OCI-LY7 (cell line): ENCODE results near the gene TMEM115.

Experiments
- CTCF ChIP-seq: fragments of 200-600 bp; sonication (generic); conservative IDR thresholded peaks from 2 replicates; pipeline ENCODE4 v1.5.1; 2014; ENCODE audit warnings: mild to moderate bottlenecking, antibody characterized with exemption, low read length, moderate library complexity, mixed read lengths
- EZH2phosphoT487 ChIP-seq: fragments of 200-600 bp; sonication (generic); IDR thresholded peaks from 2 replicates; pipeline ENCODE4 v1.6.1; 2018; ENCODE audit warnings: low read depth, borderline replicate concordance, mild to moderate bottlenecking, mixed run types, antibody characterized with exemption, low read length, moderate library complexity, mixed read lengths

GRCh38 chr3:50336452-50337174 is 22.7 kb downstream of the TMEM115 start:
- TF ChIP-seq CTCF: no peak
- no peak for TF ChIP-seq EZH2phosphoT487
